IgD-negative memory B cell (primary cell): ENCODE measurements around the gene PGBD1. TPM values are rescaled to one million over a fixed set of nuclear protein-coding genes. Genes with fewer than 3 reads are reported as not detected.

Experiments used
- H3K27ac Mint-ChIP-seq, 3 donors: one replicate each; pipeline ENCODE4 v1.8.0; 2020 to 2022; ENCODE audit warnings: mild to moderate bottlenecking in 3 of 3, mixed read lengths in 3 of 3, moderate library complexity in 1 of 3
- H3K27me3 Mint-ChIP-seq: one replicate; pipeline ENCODE4 v1.8.0; 2021; ENCODE audit warnings: mixed read lengths
- H3K36me3 Mint-ChIP-seq: one replicate; pipeline ENCODE4 v1.8.0; 2020; ENCODE audit warnings: mild to moderate bottlenecking, mixed read lengths
- H3K4me1 Mint-ChIP-seq, 3 donors: one replicate each; pipeline ENCODE4 v1.8.0; 2020 to 2022; ENCODE audit warnings: mixed read lengths in 3 of 3, mild to moderate bottlenecking in 1 of 3
- H3K4me3 Mint-ChIP-seq, 4 donors: one replicate each; pipeline ENCODE4 v1.8.0; 2020 to 2022; ENCODE audit warnings: mild to moderate bottlenecking in 4 of 4, mixed read lengths in 4 of 4, moderate library complexity in 3 of 4
- H3K9me3 Mint-ChIP-seq, 3 donors: one replicate each; pipeline ENCODE4 v1.8.0; 2020 to 2021; ENCODE audit warnings: mixed read lengths in 3 of 3, mild to moderate bottlenecking in 1 of 3
- polyA plus RNA-seq: library from polyadenylated mRNA; unstranded; fragments of 300-500 nt; fragmentation: Illumina TruSeq; gene quantifications from one replicate; pipeline ENCODE4 v1.2.3, GENCODE V29; 2021

The PGBD1 gene
- polyA plus RNA-seq, 1 donor from 2014 or later: 0.64 TPM

GRCh38 chr6:28335564-28336283, 54.4 kb downstream of the PGBD1 start, which contains the start of gene ZSCAN31:
TSS of gene ZSCAN31 (minus strand) at chr6:28336148. CDS start at chr6:28329683, 6,465 bp downstream.
- Mint-ChIP-seq H3K9me3 (peaks cover 0 to 11% (median 8%) of the 10 kb centered on the region in 3 donors), H3K4me1 (no peaks in the 10 kb centered on the region), H3K27ac (no peak within 1 kb of the TSS), H3K4me3 (peak within 1 kb of the TSS in 1 of 4 donors; percentile 29), H3K27me3 (no peaks in the 10 kb centered on the region), H3K36me3 (no peaks in the 10 kb centered on the region)

DNA sequence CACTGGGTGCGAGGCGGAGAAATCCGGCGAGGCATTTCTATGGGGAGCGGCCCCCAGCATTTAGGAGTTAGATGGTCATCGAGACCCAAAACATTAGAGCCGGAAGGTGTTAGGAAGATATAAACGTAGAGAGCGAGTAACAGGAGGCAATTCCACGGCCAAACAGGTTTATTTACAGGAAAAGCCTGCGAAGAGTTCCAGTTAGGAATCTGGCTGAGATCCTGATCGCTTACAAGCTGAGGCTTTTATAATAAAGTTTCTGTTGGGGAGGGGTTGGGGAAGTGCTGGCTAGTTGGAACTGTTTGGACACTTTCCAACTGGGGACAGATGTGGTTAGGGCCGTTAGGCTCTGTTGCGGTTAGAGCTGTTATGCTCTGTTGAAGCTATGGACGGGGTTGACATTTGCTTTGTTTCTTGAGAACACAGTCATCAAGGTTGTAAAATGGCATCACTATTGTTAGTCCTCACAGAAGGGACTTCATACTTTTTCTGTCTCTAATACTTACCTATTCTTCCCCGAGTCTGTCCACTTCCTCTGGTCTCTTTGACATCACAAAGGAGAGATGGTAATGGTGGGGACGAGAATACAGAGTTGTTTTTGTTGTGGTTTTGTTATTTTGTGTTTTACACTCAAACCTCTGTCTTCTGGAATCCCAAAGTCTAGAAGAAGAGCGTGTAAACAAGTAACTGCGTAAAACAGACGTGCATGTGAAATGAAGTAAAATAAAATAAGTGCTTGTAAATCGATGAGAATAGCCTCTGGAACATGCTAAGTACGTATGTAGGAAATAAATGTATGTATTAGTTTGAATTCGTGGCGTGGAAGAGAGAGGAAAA, 55.1 kb downstream of the PGBD1 start:
- Mint-ChIP-seq H3K4me1 (no peaks in the 10 kb centered on the region), H3K27ac (no peak overlapping the region), H3K36me3 (no peaks in the 10 kb centered on the region), H3K9me3 (peaks cover 0 to 14% (median 10%) of the 10 kb centered on the region in 3 donors), H3K4me3 (no peak overlapping the region), H3K27me3 (no peaks in the 10 kb centered on the region)

DNA sequence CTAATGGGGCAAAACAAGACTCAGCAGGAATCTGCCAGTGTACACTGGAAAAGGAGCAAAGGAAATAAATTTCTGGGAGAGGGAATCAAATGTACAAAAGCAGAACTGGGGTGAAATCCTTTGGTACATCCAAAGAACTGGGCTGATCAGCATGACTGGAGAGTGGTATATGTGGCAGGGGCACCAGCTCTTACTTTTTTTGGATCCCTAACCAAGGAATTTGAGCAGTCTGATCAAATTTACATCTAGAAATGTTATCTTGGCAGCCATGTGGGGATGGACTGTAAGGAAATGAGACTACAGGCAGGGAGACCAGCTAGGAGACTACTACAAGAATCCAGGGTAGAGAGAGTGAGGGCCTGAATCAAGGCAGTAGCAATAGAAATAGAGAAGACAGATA, 55.7 kb downstream of the PGBD1 start:
- Mint-ChIP-seq H3K27ac (no peak overlapping the region), H3K4me1 (no peaks in the 10 kb centered on the region), H3K4me3 (no peak overlapping the region), H3K9me3 (peaks cover 0 to 14% (median 10%) of the 10 kb centered on the region in 3 donors), H3K27me3 (no peaks in the 10 kb centered on the region), H3K36me3 (no peaks in the 10 kb centered on the region)

DNA sequence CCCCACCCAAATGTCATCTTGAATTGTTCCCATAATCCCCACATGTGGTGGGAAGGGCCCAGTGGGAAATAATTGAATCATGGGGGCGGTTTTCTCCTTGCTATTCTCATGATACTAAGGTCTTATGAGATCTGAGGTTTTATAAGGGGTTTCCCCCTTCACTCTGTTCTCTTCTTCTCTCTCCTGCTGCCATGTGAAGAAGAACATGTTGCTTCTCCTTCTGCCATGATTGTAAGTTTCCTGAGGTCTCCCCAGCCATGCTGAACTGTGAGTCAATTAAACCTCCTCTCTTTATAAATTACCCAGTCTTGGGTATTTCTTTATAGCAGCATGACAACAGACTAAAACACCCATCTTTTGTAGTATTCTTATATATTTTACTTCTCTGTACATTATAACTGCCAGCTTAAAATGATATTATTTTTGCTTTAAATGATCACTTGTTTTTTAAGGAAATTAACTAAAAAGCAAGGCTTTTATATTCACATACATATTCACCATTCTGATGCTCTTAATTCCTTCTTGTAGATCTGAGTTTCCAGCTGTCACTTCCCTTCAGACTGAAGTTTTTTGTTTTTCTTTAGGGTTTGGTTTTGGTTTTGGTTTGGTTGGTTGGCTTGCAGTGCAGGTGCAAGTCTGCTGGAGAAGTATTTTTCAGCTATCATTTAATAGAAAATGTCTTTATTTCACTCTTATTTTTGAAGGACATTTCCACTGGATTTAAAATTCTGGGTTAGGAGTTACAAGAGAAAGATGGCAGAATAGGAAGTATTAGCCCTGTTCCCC, 59.1 kb downstream of the PGBD1 start:
- Mint-ChIP-seq H3K9me3 (peaks cover 0 to 14% (median 10%) of the 10 kb centered on the region in 3 donors), H3K4me3 (peak overlapping the region in 1 of 4 donors; percentile 19), H3K36me3 (no peaks in the 10 kb centered on the region), H3K27me3 (peaks cover 12% of the 10 kb centered on the region), H3K4me1 (no peaks in the 10 kb centered on the region), H3K27ac (peak overlapping the region in 1 of 3 donors; percentile 27)

- peaks cover 0 to 14% (median 10%) of the 10 kb centered on the region in 3 donors for H3K9me3 Mint-ChIP-seq
- peaks cover 16% of the 10 kb centered on the region for H3K27me3 Mint-ChIP-seq
- no peak overlapping the region for H3K4me3 Mint-ChIP-seq
- no peaks in the 10 kb centered on the region for H3K36me3 Mint-ChIP-seq
- no peak overlapping the region for H3K27ac Mint-ChIP-seq
- H3K4me1 Mint-ChIP-seq: no peaks in the 10 kb centered on the region
These were observed 62.7 kb downstream of the PGBD1 start for GRCh38 chr6:28343898-28344677.

- H3K4me3 Mint-ChIP-seq: no peak overlapping the region
- peaks cover 0 to 8% (median 8%) of the 10 kb centered on the region in 3 donors for H3K9me3 Mint-ChIP-seq
- peaks cover 4 to 9% (median 7%) of the 10 kb centered on the region in 3 donors for H3K4me1 Mint-ChIP-seq
- peaks cover 2% of the 10 kb centered on the region for H3K36me3 Mint-ChIP-seq
- no peak overlapping the region for H3K27ac Mint-ChIP-seq
- peaks cover 16% of the 10 kb centered on the region for H3K27me3 Mint-ChIP-seq
These were observed 63.8 kb downstream of the PGBD1 start for GRCh38 chr6:28345201-28345600.

GRCh38 chr6:28347119-28347518, 65.7 kb downstream of the PGBD1 start:
- H3K4me1 Mint-ChIP-seq: peaks cover 16 to 22% (median 19%) of the 10 kb centered on the region in 3 donors

DNA sequence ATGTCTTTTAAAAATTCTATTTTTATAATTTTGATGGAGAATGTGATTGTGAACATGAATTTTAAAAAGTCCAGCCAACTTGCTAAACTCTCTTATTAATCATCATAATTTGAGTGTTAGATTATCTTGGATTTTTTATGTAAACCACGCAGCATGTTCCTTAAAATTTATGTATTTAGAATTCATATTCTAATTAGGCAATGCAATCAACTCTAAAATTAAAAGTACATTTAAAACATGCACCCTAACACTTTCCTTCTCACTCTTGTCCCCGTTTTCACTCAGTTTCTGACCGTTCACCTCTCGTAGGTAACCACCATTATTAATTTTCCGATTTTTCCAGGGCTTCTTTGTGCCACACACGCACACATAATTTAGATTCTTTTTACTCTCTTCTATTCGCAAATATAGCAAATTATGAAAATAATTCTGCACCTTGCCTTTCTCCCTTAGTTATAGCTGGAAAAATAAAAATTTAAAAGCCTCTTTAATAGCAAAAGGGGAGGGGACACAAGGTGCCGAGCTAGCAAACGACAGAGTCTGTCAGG, 68.0 kb downstream of the PGBD1 start:
- H3K27ac Mint-ChIP-seq: peak overlapping the region in 2 of 3 donors; percentile 88 to 99
- peaks cover 8% of the 10 kb centered on the region for H3K27me3 Mint-ChIP-seq
- peaks cover 2% of the 10 kb centered on the region for H3K36me3 Mint-ChIP-seq
- peaks cover 19 to 24% (median 22%) of the 10 kb centered on the region in 3 donors for H3K4me1 Mint-ChIP-seq
- no peaks in the 10 kb centered on the region for H3K9me3 Mint-ChIP-seq
- H3K4me3 Mint-ChIP-seq: peak overlapping the region; percentile 99 to 100 (median 99)

More at GRCh38 chr6:28347119-28347518, 65.7 kb downstream of the PGBD1 start:
- Mint-ChIP-seq H3K27ac (no peak overlapping the region), H3K4me3 (no peak overlapping the region), H3K9me3 (no peaks in the 10 kb centered on the region), H3K36me3 (peaks cover 2% of the 10 kb centered on the region), H3K27me3 (peaks cover 16% of the 10 kb centered on the region)

DNA sequence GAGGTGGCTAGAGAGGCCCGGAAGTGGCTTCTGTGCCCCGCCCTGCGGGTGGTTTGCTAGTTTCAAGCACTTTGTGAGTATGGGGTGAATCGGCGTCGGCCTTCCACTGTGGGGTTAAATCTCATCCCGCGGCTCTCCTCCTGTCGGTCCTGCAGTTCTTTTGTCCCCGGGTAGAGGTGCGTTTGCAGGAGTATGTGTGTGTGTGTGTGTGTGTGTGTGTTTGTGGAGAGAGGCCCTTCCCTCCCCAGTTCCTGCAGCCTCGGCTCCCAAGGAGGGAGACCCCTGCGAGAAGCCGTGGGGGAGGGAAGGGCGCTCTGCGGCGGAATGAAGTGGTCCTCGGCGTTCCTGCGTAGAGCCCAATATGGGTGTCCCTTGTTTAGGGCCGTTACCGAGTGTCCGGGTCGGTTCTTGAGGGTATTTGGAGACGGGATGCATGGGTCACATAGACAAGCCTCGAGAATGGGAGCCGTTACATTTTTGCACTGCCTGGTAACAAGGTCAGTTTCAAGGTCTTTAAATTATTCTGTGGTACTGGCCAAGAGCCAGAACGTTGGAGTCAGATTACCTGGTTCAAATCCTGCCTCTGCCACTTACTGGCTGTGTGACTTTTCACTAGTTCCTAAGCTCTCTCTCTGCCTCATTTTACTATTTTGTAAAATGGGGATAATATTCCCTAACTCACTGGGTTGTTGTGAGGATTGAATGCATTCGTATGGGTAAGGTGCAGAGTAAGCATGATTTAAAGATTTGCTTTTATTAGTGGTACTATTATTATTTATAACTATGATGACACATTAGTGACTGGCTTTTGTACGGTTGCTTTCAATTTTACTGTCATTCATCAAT, 68.7 kb downstream of the PGBD1 start, which contains the start of gene ZKSCAN3:
TSS of gene ZKSCAN3 (plus strand) at position 56 of the 846 bp plus-strand sequence. CDS start 9,640 bp downstream, outside the sequence.
- Mint-ChIP-seq H3K4me3 (peak within 1 kb of the TSS; percentile 99 to 100 (median 99)), H3K4me1 (peaks cover 19 to 24% (median 22%) of the 10 kb centered on the region in 3 donors), H3K36me3 (peaks cover 2% of the 10 kb centered on the region), H3K9me3 (no peaks in the 10 kb centered on the region), H3K27ac (peak within 1 kb of the TSS; percentile 78 to 99 (median 88)), H3K27me3 (peaks cover 4% of the 10 kb centered on the region)

DNA sequence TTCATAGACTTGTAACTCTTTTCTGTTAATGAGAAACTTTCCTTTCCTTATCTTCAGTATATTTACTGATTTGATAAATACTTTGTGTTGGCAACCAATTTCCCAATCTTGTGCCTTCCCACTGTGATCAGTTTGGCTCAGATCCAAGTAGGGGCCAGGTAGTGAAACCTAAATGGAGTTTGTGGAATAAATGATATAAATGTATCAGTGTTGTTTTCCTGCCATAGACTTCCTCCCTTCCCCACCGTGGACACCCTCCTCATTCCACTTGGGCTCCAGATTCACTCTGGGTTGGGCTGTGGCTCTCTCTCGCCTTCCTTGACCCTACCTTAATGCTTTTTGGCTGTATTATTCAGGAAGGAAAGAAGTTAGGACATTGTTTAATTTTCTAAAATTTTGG, 69.7 kb downstream of the PGBD1 start:
- H3K27me3 Mint-ChIP-seq: peaks cover 4% of the 10 kb centered on the region
- H3K4me1 Mint-ChIP-seq: peaks cover 28 to 32% (median 29%) of the 10 kb centered on the region in 3 donors
- no peaks in the 10 kb centered on the region for H3K9me3 Mint-ChIP-seq
- peak overlapping the region in 1 of 3 donors; percentile 88 for H3K27ac Mint-ChIP-seq
- peak overlapping the region; percentile 73 to 99 (median 99) for H3K4me3 Mint-ChIP-seq
- peaks cover 2% of the 10 kb centered on the region for H3K36me3 Mint-ChIP-seq

GRCh38 chr6:28351493-28351925, 70.1 kb downstream of the PGBD1 start:
- no peak overlapping the region for H3K27ac Mint-ChIP-seq

More at GRCh38 chr6:28351493-28351925, 70.1 kb downstream of the PGBD1 start:
- Mint-ChIP-seq H3K4me3 (peak overlapping the region in 3 of 4 donors; percentile 69 to 99 (median 73)), H3K27me3 (peaks cover 4% of the 10 kb centered on the region), H3K4me1 (peaks cover 30 to 33% (median 32%) of the 10 kb centered on the region in 3 donors), H3K36me3 (peaks cover 2% of the 10 kb centered on the region), H3K9me3 (no peaks in the 10 kb centered on the region)
